Neural cell (in vitro differentiated cells): ENCODE data around the gene DCDC2. TPM values are rescaled to one million over a fixed set of nuclear protein-coding genes. Genes with fewer than 3 reads are reported as not detected.

Source experiments
- H2AFZ ChIP-seq: fragments of 200-600, 300-800 bp; sonication (generic), shearing (Covaris generic); 2 replicates; pipeline ENCODE4 v1.6.0; 2014; ENCODE audit warnings: low read depth, mild to moderate bottlenecking, antibody characterized with exemption, low read length, moderate library complexity
- H3F3A ChIP-seq: fragments of 200-600 bp; shearing (Covaris generic); 2 replicates; pipeline ENCODE4 v1.6.1; 2016; ENCODE audit warnings: mild to moderate bottlenecking, moderate library complexity, mixed read lengths, antibody characterized with exemption, low read length; ENCODE audit not compliant: insufficient read depth, poor library complexity, severe bottlenecking
- H3K27ac ChIP-seq: fragments of 200-600, 300-800 bp; sonication (generic), shearing (Covaris generic); 2 replicates; pipeline ENCODE4 v1.5.1; 2014; ENCODE audit warnings: mild to moderate bottlenecking, low read length, moderate library complexity
- H3K27me3 ChIP-seq: fragments of 300-800, 200-600 bp; sonication (generic), shearing (Covaris generic); 2 replicates; pipeline ENCODE4 v1.6.0; 2014; ENCODE audit warnings: mild to moderate bottlenecking, low read depth, low read length, moderate library complexity; ENCODE audit not compliant: insufficient read depth
- H3K36me3 ChIP-seq: fragments of 300-800, 200-600 bp; sonication (generic), shearing (Covaris generic); 2 replicates; pipeline ENCODE4 v1.5.1; 2014; ENCODE audit warnings: mild to moderate bottlenecking, antibody characterized with exemption, low read length, moderate library complexity; ENCODE audit not compliant: insufficient read depth
- H3K4me2 ChIP-seq: fragments of 300-800, 200-600 bp; sonication (generic), shearing (Covaris generic); 2 replicates; pipeline ENCODE4 v1.6.0; 2014; ENCODE audit warnings: mild to moderate bottlenecking, low read length
- H3K4me3 ChIP-seq: fragments of 300-800, 200-600 bp; sonication (generic), shearing (Covaris generic); 2 replicates; pipeline ENCODE4 v1.5.1; 2014; ENCODE audit warnings: mild to moderate bottlenecking, low read length, moderate library complexity
- H3K79me2 ChIP-seq: fragments of 200-600 bp; shearing (Covaris generic); replicated peaks from 2 replicates; pipeline ENCODE4 v1.6.0; 2014; ENCODE audit warnings: mild to moderate bottlenecking, low read length, moderate library complexity; ENCODE audit not compliant: insufficient read depth
- H3K9ac ChIP-seq: fragments of 300-800, 200-600 bp; sonication (generic), shearing (Covaris generic); 2 replicates; pipeline ENCODE4 v1.6.1; 2016; ENCODE audit warnings: mild to moderate bottlenecking, low read length, mixed read lengths
- H3K9me2 ChIP-seq: fragments of 200-600 bp; shearing (Covaris generic); 2 replicates; pipeline ENCODE4 v1.6.1; 2016; ENCODE audit warnings: mild to moderate bottlenecking, low read length, mixed read lengths; ENCODE audit not compliant: insufficient read depth
- H3K9me3 ChIP-seq: fragments of 200-600, 300-800 bp; sonication (generic), shearing (Covaris generic); 2 replicates; pipeline ENCODE4 v1.6.1; 2016; ENCODE audit warnings: mild to moderate bottlenecking, mixed run types, low read length, moderate library complexity, mixed read lengths
- H4K20me1 ChIP-seq: fragments of 200-600 bp; shearing (Covaris generic); 2 replicates; pipeline ENCODE4 v1.6.1; 2016; ENCODE audit warnings: mild to moderate bottlenecking, mixed run types; ENCODE audit not compliant: insufficient read depth
- EP300 ChIP-seq: fragments of 450-650 bp; conservative IDR thresholded peaks from 2 replicates; pipeline ENCODE4 v1.6.1; 2014; ENCODE audit warnings: antibody characterized with exemption, mild to moderate bottlenecking, moderate library complexity; ENCODE audit not compliant: poor library complexity, severe bottlenecking
- EZH2 ChIP-seq: fragments of 200-600, 300-800 bp; shearing (Covaris generic), sonication (generic); IDR thresholded peaks from 2 replicates; pipeline ENCODE4 v1.6.1; 2014; ENCODE audit warnings: antibody characterized with exemption, low read length, borderline replicate concordance, mild to moderate bottlenecking; ENCODE audit not compliant: insufficient read depth, poor library complexity, severe bottlenecking
- MXI1 ChIP-seq: fragments of 450-650 bp; conservative IDR thresholded peaks from 2 replicates; pipeline ENCODE4 v1.6.1; 2014; ENCODE audit warnings: antibody characterized with exemption, mild to moderate bottlenecking; ENCODE audit not compliant: poor library complexity, severe bottlenecking
- POLR2AphosphoS5 ChIP-seq: IDR thresholded peaks from 2 replicates; pipeline ENCODE4 v1.6.1; 2012
- RAD21 ChIP-seq: fragments of 450-650 bp; conservative IDR thresholded peaks from 2 replicates; pipeline ENCODE4 v1.6.1; 2014; ENCODE audit warnings: antibody characterized with exemption, mild to moderate bottlenecking, moderate library complexity
- REST ChIP-seq: IDR thresholded peaks from 2 replicates; pipeline ENCODE4 v1.6.1; 2012; ENCODE audit warnings: borderline replicate concordance
- SMC3 ChIP-seq: fragments of 450-650 bp; conservative IDR thresholded peaks from 2 replicates; pipeline ENCODE4 v1.6.1; 2014; ENCODE audit warnings: antibody characterized with exemption, mild to moderate bottlenecking, moderate library complexity; ENCODE audit not compliant: poor library complexity
- TAF1 ChIP-seq: IDR thresholded peaks from 2 replicates; pipeline ENCODE4 v1.6.1; 2012; ENCODE audit warnings: low read depth
- polyA plus RNA-seq: library from polyadenylated mRNA; depleted of rRNA; stranded (reverse); fragments of >200 nt; gene quantifications from 2 replicates; pipeline ENCODE4 v1.2.3, GENCODE V29; 2014
- TF ChIP-seq, protein P1 (sequence below): fragments of 450-650 bp; IDR thresholded peaks from 2 replicates; pipeline ENCODE4 v1.5.1; 2014; ENCODE audit warnings: antibody characterized with exemption, mild to moderate bottlenecking, moderate library complexity; ENCODE audit not compliant: poor library complexity, severe bottlenecking

DCDC2 gene
- polyA plus RNA-seq, 1 donor from 2014 or later: 0.57 TPM

DNA sequence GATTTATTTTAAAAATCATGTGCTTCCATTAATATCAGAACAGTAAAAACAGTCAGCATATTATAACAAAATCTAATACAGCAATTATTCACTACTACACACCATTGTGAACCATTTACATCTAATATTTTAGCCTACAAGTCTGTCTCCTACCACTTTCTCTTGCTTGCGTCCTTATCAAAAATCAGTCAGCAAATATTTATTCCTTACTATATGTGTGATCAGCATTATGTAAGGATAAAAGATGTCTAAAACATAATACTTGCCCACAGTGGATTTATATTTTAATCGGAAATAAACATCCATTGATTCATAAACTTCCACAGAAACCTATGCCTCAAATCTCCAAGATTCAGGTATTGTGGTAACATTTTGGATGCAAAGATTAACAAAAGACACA lies 132.0 kb downstream of the DCDC2 start:
- no peaks in the 10 kb centered on the region for H3K27me3 ChIP-seq
- TF ChIP-seq EZH2 (no peak), SMC3 (no peak), MXI1 (no peak), RAD21 (no peak), POLR2AphosphoS5 (no peak), TAF1 (no peak), EP300 (no peak), REST (no peak)
- TF ChIP-seq, protein P1, sequence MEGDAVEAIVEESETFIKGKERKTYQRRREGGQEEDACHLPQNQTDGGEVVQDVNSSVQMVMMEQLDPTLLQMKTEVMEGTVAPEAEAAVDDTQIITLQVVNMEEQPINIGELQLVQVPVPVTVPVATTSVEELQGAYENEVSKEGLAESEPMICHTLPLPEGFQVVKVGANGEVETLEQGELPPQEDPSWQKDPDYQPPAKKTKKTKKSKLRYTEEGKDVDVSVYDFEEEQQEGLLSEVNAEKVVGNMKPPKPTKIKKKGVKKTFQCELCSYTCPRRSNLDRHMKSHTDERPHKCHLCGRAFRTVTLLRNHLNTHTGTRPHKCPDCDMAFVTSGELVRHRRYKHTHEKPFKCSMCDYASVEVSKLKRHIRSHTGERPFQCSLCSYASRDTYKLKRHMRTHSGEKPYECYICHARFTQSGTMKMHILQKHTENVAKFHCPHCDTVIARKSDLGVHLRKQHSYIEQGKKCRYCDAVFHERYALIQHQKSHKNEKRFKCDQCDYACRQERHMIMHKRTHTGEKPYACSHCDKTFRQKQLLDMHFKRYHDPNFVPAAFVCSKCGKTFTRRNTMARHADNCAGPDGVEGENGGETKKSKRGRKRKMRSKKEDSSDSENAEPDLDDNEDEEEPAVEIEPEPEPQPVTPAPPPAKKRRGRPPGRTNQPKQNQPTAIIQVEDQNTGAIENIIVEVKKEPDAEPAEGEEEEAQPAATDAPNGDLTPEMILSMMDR: no peak
- H3K36me3 ChIP-seq: no peaks in the 10 kb centered on the region
- H2AFZ ChIP-seq: no peak overlapping the region
- H3K4me3 ChIP-seq: no peak overlapping the region
- no peak overlapping the region for H3K27ac ChIP-seq
- no peaks in the 10 kb centered on the region for H3F3A ChIP-seq
- no peaks in the 10 kb centered on the region for H4K20me1 ChIP-seq
- H3K9me3 ChIP-seq: no peaks in the 10 kb centered on the region
- no peak overlapping the region for H3K4me2 ChIP-seq
- H3K9me2 ChIP-seq: no peaks in the 10 kb centered on the region
- no peak overlapping the region for H3K9ac ChIP-seq
- no peaks in the 10 kb centered on the region for H3K79me2 ChIP-seq

DNA sequence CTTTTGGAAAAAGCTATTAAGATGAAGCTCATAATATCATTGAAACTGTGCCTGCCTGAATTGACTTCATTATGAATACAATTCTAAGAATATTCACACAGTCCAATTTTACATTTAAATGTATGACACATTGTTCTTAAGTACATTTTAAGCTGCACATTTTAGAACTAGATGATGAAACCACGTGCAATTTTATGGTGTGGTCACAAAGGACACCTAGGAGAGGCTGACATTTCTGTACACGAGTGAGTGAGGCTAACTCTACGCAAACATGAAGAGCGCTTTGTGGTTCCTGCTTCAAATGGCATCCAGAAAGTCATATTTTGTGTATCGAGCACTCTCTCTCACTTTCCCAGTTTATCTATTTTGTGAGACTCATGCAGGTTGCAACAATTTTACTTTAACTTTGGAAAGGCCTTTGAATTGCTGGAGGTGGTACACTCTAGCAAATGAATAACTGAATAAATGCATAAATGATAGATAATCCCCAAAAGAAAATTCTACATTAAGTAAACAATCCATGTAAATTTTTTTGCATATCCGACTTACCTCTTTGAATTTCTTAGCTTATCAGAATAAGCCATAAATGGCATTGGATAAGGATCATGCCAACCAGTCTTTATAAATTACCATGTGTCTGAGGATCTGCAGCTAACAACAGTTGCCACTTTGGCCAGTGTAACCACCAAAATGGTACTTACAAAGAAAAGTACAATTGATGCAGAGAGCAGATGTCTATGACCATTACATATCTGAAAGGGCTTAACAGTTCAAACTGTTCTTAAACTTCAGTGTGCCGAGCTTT lies 134.5 kb downstream of the DCDC2 start:
- no peaks in the 10 kb centered on the region for H3K9me2 ChIP-seq
- H3F3A ChIP-seq: no peaks in the 10 kb centered on the region
- no peaks in the 10 kb centered on the region for H4K20me1 ChIP-seq
- H3K27ac ChIP-seq: no peak overlapping the region
- H2AFZ ChIP-seq: no peak overlapping the region
- TF ChIP-seq MXI1 (no peak), EP300 (no peak)
- no peaks in the 10 kb centered on the region for H3K9me3 ChIP-seq
- no peaks in the 10 kb centered on the region for H3K79me2 ChIP-seq
- no peak overlapping the region for H3K4me2 ChIP-seq
- no peaks in the 10 kb centered on the region for H3K36me3 ChIP-seq
- no peaks in the 10 kb centered on the region for H3K27me3 ChIP-seq
- H3K4me3 ChIP-seq: no peak overlapping the region
- no peak overlapping the region for H3K9ac ChIP-seq
